HL-60/S4 (cell line): Measurements from ENCODE around the gene MYEF2.

Source experiments
- in situ Hi-C: fragments of 300-500 bp; cut with MboI; formaldehyde crosslinking; loops from 2 replicates; pipeline ENCODE4 v1.14.3; 2022; ENCODE audit warnings: low sequenced_read_pairs

The MYEF2 gene

GRCh38 chr15:48177766-48178647 is at the start of gene MYEF2:
Gene MYEF2, minus strand, starts transcription at chr15:48178295. Its CDS starts 58 bp downstream, at chr15:48178237.
- in situ Hi-C loops = no loop called here

- in situ Hi-C loops = no loop called here
Measured at GRCh38 chr15:48225771-48226170, 47.7 kb upstream of the MYEF2 start.

GRCh38 chr15:48222627-48223026 is 44.5 kb upstream of the MYEF2 start:
- in situ Hi-C loops = no loop called here

GRCh38 chr15:48221885-48222284 is 43.8 kb upstream of the MYEF2 start:
- in situ Hi-C loops = no loop called here

DNA sequence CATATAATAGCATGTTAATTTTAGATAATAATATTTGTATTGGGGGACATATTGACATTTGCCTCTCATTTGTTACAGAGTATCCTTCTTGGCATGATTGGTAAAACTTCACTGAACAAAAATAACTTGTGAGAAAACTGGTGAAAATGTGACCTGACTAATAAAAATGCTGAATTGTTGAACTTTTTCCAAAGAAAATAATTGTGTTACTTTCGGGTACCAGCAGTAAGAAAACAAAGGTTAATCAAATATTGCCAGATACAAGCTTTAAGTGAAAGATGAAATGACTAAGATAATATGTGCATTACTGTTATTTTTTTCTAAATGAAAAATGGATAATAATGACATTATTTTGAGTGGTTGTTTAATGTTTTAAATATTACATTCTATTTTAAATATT is 43.2 kb upstream of the MYEF2 start:
- in situ Hi-C loops = no loop called here

DNA sequence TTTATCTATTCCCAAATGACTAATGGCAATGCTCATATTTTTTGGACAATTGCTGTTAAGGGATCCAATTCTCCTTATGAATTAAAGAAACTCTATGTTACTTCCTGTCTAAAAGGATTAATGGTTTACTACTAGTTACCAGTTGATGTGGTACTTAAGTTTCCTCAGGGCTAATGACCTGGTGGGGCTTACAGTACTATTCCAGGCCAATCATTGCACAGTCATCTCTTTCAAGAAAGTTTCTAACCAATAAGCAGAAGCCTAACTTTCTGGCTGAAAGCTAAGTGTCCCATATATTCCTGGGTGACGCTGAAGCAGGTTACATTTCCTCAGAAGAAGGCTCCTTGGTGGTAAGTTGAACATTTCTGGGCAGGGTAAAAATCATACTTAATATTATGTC is 27.9 kb upstream of the MYEF2 start, which contains the start of gene SLC12A1:
Gene SLC12A1, plus strand, starts transcription at position 322 of the 400 bp plus-strand sequence. CDS start 1,418 bp downstream, outside the sequence.
- in situ Hi-C loops = no loop called here

GRCh38 chr15:48202068-48202467 is 24.0 kb upstream of the MYEF2 start:
- in situ Hi-C loops = no loop called here

GRCh38 chr15:48191574-48192225 is 13.6 kb upstream of the MYEF2 start, which contains the start of gene CTXN2:
Gene CTXN2, plus strand, starts transcription at chr15:48191665. Its CDS starts 9,636 bp downstream, at chr15:48201301.
- in situ Hi-C loops = no loop called here

GRCh38 chr15:48190932-48191573 is 13.0 kb upstream of the MYEF2 start:
- in situ Hi-C loops = no loop called here

- in situ Hi-C loops = no loop called here
Measured at GRCh38 chr15:48186271-48186670, 8.2 kb upstream of the MYEF2 start.

DNA sequence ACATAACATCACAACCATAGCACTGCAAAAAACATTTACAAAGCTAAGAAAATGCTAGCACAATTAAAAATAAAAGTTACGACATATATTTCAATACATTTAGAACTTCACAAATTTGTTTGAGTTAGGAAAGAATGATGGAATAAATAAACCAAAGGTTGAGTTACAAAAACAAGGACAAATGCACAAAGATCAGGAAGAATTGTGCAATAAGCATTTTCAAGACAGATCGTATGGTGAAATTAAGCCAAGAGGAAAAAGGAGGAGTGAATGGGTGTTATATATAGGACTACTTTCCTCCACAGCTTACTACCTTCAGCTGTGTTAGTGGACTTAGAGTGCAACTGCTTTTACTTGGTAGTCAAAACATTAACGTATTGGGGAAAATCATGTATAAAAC is 7.4 kb upstream of the MYEF2 start:
- in situ Hi-C loops = no loop called here

GRCh38 chr15:48182749-48183148 is 4.7 kb upstream of the MYEF2 start:
- in situ Hi-C loops = no loop called here

DNA sequence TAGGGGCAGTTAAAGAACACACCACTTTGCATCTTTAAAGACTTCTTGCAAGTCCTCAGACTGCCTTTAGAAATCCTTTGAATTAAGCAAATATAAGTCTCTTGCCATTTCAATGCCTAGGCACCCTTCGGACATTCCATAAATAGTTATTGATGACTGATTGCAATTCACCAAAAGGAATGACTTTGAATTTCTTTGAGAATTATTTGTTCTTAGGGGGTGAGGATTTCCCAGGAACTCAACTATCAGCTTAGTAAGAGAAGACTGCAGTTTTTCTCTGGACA is 495 bp upstream of the MYEF2 start:
- in situ Hi-C loops = no loop called here

DNA sequence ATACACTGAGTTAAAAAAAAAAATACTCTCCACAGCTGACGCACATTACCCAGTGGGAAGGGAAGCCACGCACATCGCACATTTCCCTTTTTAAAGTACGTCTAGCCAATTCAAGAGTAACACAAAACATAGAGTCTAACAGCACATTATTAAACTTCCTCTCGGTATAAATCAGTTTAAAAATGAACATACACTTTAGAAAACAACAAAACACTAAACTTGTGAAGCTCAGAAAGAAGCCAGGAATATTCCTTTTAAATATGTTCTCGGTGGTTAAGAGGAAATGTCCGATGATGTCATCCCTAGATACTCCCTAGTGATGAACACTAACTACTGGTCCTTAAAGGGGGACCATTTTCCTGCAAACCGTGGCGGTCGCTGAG is 721 bp downstream of the MYEF2 start:
- in situ Hi-C loops = no loop called here

- in situ Hi-C loops = no loop called here
Measured at GRCh38 chr15:48176957-48177356, 1.1 kb downstream of the MYEF2 start.

- in situ Hi-C loops = no loop called here
Measured at GRCh38 chr15:48176112-48176511, 2.0 kb downstream of the MYEF2 start.

DNA sequence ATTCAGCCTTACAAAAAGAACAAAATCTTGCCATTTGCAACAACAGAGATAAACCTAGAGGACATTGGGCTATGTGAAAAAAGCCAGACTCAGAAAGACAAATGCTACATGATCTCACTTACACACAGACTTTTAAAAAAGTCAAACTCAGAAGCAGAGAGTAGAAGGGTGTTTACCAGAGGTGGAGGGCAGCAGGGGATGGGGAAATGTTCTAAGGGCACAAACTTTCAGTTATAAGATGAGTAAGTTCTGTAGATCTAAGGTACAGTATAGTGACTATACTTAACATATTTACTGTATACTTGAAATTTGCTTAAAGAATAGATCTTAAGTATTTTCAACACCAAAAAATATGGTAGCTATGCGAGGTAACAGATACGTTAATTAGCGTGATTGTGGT is 3.0 kb downstream of the MYEF2 start:
- in situ Hi-C loops = no loop called here

- in situ Hi-C loops = no loop called here
Measured at GRCh38 chr15:48170981-48171380, 7.1 kb downstream of the MYEF2 start.

- in situ Hi-C loops = no loop called here
Measured at GRCh38 chr15:48168616-48169015, 9.5 kb downstream of the MYEF2 start.

- in situ Hi-C loops = no loop called here
Measured at GRCh38 chr15:48153526-48153925, 24.6 kb downstream of the MYEF2 start.

DNA sequence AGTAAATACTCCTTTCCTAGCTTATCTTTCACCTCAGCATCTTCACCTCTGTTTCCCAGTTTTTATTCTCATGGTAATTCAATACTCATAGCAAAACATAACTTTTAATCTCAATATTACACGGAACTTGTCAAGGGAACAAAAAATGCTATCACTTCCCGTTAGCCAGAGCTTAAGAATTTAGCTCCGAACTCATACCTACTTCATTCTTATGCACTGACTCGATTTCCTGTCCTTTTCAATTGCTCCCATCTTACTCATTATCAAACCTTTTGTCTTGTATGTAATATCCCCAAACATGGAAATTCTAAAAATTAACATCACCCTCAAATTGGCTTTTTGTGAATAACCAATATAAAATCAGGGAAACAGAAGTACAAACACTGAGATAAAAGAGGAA is 28.2 kb downstream of the MYEF2 start:
- in situ Hi-C loops = no loop called here

DNA sequence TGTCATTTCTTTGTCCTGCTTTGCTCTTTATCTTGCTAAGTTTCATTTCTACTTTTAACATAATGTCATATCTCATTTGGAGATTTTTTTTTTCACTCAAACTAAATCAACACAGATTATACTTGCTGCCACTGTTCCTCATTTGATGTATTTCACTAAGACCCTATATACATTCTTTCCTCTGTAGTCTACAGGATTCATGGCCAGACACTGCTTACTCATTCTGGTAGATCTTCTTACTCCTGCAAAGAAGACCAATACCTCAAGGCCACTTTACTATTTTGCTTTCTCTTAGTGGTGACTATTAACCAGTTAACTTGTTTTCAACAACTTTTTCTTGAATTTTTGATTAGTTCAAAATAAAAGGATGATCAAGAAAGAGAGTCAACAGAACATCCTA is 30.7 kb downstream of the MYEF2 start:
- in situ Hi-C loops = no loop called here
